Neural cell (in vitro differentiated cells): ENCODE results near the gene CYP27A1. TPM values are rescaled to one million over a fixed set of nuclear protein-coding genes. Genes with fewer than 3 reads are reported as not detected.

ENCODE experiments used
- H2AFZ ChIP-seq: fragments of 200-600, 300-800 bp; sonication (generic), shearing (Covaris generic); 2 replicates; pipeline ENCODE4 v1.6.0; 2014; ENCODE audit warnings: low read depth, mild to moderate bottlenecking, antibody characterized with exemption, low read length, moderate library complexity
- H3F3A ChIP-seq: fragments of 200-600 bp; shearing (Covaris generic); 2 replicates; pipeline ENCODE4 v1.6.1; 2016; ENCODE audit warnings: mild to moderate bottlenecking, moderate library complexity, mixed read lengths, antibody characterized with exemption, low read length; ENCODE audit not compliant: insufficient read depth, poor library complexity, severe bottlenecking
- H3K27ac ChIP-seq: fragments of 200-600, 300-800 bp; sonication (generic), shearing (Covaris generic); 2 replicates; pipeline ENCODE4 v1.5.1; 2014; ENCODE audit warnings: mild to moderate bottlenecking, low read length, moderate library complexity
- H3K27me3 ChIP-seq: fragments of 300-800, 200-600 bp; sonication (generic), shearing (Covaris generic); 2 replicates; pipeline ENCODE4 v1.6.0; 2014; ENCODE audit warnings: mild to moderate bottlenecking, low read depth, low read length, moderate library complexity; ENCODE audit not compliant: insufficient read depth
- H3K36me3 ChIP-seq: fragments of 300-800, 200-600 bp; sonication (generic), shearing (Covaris generic); 2 replicates; pipeline ENCODE4 v1.5.1; 2014; ENCODE audit warnings: mild to moderate bottlenecking, antibody characterized with exemption, low read length, moderate library complexity; ENCODE audit not compliant: insufficient read depth
- H3K4me2 ChIP-seq: fragments of 300-800, 200-600 bp; sonication (generic), shearing (Covaris generic); 2 replicates; pipeline ENCODE4 v1.6.0; 2014; ENCODE audit warnings: mild to moderate bottlenecking, low read length
- H3K4me3 ChIP-seq: fragments of 300-800, 200-600 bp; sonication (generic), shearing (Covaris generic); 2 replicates; pipeline ENCODE4 v1.5.1; 2014; ENCODE audit warnings: mild to moderate bottlenecking, low read length, moderate library complexity
- H3K79me2 ChIP-seq: fragments of 200-600 bp; shearing (Covaris generic); replicated peaks from 2 replicates; pipeline ENCODE4 v1.6.0; 2014; ENCODE audit warnings: mild to moderate bottlenecking, low read length, moderate library complexity; ENCODE audit not compliant: insufficient read depth
- H3K9ac ChIP-seq: fragments of 300-800, 200-600 bp; sonication (generic), shearing (Covaris generic); 2 replicates; pipeline ENCODE4 v1.6.1; 2016; ENCODE audit warnings: mild to moderate bottlenecking, low read length, mixed read lengths
- H3K9me2 ChIP-seq: fragments of 200-600 bp; shearing (Covaris generic); 2 replicates; pipeline ENCODE4 v1.6.1; 2016; ENCODE audit warnings: mild to moderate bottlenecking, low read length, mixed read lengths; ENCODE audit not compliant: insufficient read depth
- H3K9me3 ChIP-seq: fragments of 200-600, 300-800 bp; sonication (generic), shearing (Covaris generic); 2 replicates; pipeline ENCODE4 v1.6.1; 2016; ENCODE audit warnings: mild to moderate bottlenecking, mixed run types, low read length, moderate library complexity, mixed read lengths
- H4K20me1 ChIP-seq: fragments of 200-600 bp; shearing (Covaris generic); 2 replicates; pipeline ENCODE4 v1.6.1; 2016; ENCODE audit warnings: mild to moderate bottlenecking, mixed run types; ENCODE audit not compliant: insufficient read depth
- EP300 ChIP-seq: fragments of 450-650 bp; conservative IDR thresholded peaks from 2 replicates; pipeline ENCODE4 v1.6.1; 2014; ENCODE audit warnings: antibody characterized with exemption, mild to moderate bottlenecking, moderate library complexity; ENCODE audit not compliant: poor library complexity, severe bottlenecking
- EZH2 ChIP-seq: fragments of 200-600, 300-800 bp; shearing (Covaris generic), sonication (generic); IDR thresholded peaks from 2 replicates; pipeline ENCODE4 v1.6.1; 2014; ENCODE audit warnings: antibody characterized with exemption, low read length, borderline replicate concordance, mild to moderate bottlenecking; ENCODE audit not compliant: insufficient read depth, poor library complexity, severe bottlenecking
- MXI1 ChIP-seq: fragments of 450-650 bp; conservative IDR thresholded peaks from 2 replicates; pipeline ENCODE4 v1.6.1; 2014; ENCODE audit warnings: antibody characterized with exemption, mild to moderate bottlenecking; ENCODE audit not compliant: poor library complexity, severe bottlenecking
- POLR2AphosphoS5 ChIP-seq: IDR thresholded peaks from 2 replicates; pipeline ENCODE4 v1.6.1; 2012
- RAD21 ChIP-seq: fragments of 450-650 bp; conservative IDR thresholded peaks from 2 replicates; pipeline ENCODE4 v1.6.1; 2014; ENCODE audit warnings: antibody characterized with exemption, mild to moderate bottlenecking, moderate library complexity
- SMC3 ChIP-seq: fragments of 450-650 bp; conservative IDR thresholded peaks from 2 replicates; pipeline ENCODE4 v1.6.1; 2014; ENCODE audit warnings: antibody characterized with exemption, mild to moderate bottlenecking, moderate library complexity; ENCODE audit not compliant: poor library complexity
- TAF1 ChIP-seq: IDR thresholded peaks from 2 replicates; pipeline ENCODE4 v1.6.1; 2012; ENCODE audit warnings: low read depth
- polyA plus RNA-seq: library from polyadenylated mRNA; depleted of rRNA; stranded (reverse); fragments of >200 nt; gene quantifications from 2 replicates; pipeline ENCODE4 v1.2.3, GENCODE V29; 2014
- TF ChIP-seq, protein P1 (sequence below): fragments of 450-650 bp; IDR thresholded peaks from 2 replicates; pipeline ENCODE4 v1.5.1; 2014; ENCODE audit warnings: antibody characterized with exemption, mild to moderate bottlenecking, moderate library complexity; ENCODE audit not compliant: poor library complexity, severe bottlenecking
- TF ChIP-seq, protein P2 (sequence below): IDR thresholded peaks from 2 replicates; pipeline ENCODE4 v1.6.1; 2012; ENCODE audit warnings: borderline replicate concordance

CYP27A1 gene
- polyA plus RNA-seq, 1 donor from 2014 or later, result not detected

DNA sequence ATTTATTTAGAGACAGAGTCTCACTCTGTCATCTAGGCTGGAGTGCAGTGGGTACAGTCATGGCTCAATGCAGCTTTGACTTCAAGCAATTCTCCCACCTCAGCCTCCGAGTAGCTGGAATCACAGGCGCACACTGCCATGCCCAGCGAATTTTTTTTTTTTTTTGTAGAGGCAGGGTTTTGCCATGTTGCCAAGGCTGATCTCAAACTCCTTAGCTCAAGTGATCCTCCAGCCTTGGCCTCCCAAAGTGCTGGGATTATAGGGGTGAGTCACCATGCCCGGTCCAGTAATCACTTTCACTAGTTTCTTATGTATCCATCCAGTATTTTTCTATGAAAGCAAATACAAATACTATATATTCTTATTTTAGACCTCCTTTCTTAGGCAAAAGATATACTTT lies 25.7 kb downstream of the CYP27A1 start:
- Histone ChIP-seq H3K9me3 (no peaks in the 10 kb centered on the region), H3F3A (no peaks in the 10 kb centered on the region), H4K20me1 (no peaks in the 10 kb centered on the region), H3K9me2 (no peaks in the 10 kb centered on the region), H3K27me3 (no peaks in the 10 kb centered on the region), H3K36me3 (no peaks in the 10 kb centered on the region), H3K4me3 (no peak overlapping the region), H3K27ac (no peak overlapping the region), H3K79me2 (no peaks in the 10 kb centered on the region), H3K9ac (no peak overlapping the region), H3K4me2 (no peak overlapping the region), H2AFZ (no peak overlapping the region)
- TF ChIP-seq MXI1 (no peak), RAD21 (no peak), EP300 (no peak), TAF1 (no peak), POLR2AphosphoS5 (no peak), SMC3 (no peak), EZH2 (no peak)
- TF ChIP-seq, protein P1, sequence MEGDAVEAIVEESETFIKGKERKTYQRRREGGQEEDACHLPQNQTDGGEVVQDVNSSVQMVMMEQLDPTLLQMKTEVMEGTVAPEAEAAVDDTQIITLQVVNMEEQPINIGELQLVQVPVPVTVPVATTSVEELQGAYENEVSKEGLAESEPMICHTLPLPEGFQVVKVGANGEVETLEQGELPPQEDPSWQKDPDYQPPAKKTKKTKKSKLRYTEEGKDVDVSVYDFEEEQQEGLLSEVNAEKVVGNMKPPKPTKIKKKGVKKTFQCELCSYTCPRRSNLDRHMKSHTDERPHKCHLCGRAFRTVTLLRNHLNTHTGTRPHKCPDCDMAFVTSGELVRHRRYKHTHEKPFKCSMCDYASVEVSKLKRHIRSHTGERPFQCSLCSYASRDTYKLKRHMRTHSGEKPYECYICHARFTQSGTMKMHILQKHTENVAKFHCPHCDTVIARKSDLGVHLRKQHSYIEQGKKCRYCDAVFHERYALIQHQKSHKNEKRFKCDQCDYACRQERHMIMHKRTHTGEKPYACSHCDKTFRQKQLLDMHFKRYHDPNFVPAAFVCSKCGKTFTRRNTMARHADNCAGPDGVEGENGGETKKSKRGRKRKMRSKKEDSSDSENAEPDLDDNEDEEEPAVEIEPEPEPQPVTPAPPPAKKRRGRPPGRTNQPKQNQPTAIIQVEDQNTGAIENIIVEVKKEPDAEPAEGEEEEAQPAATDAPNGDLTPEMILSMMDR, result no peak
- TF ChIP-seq, protein P2, sequence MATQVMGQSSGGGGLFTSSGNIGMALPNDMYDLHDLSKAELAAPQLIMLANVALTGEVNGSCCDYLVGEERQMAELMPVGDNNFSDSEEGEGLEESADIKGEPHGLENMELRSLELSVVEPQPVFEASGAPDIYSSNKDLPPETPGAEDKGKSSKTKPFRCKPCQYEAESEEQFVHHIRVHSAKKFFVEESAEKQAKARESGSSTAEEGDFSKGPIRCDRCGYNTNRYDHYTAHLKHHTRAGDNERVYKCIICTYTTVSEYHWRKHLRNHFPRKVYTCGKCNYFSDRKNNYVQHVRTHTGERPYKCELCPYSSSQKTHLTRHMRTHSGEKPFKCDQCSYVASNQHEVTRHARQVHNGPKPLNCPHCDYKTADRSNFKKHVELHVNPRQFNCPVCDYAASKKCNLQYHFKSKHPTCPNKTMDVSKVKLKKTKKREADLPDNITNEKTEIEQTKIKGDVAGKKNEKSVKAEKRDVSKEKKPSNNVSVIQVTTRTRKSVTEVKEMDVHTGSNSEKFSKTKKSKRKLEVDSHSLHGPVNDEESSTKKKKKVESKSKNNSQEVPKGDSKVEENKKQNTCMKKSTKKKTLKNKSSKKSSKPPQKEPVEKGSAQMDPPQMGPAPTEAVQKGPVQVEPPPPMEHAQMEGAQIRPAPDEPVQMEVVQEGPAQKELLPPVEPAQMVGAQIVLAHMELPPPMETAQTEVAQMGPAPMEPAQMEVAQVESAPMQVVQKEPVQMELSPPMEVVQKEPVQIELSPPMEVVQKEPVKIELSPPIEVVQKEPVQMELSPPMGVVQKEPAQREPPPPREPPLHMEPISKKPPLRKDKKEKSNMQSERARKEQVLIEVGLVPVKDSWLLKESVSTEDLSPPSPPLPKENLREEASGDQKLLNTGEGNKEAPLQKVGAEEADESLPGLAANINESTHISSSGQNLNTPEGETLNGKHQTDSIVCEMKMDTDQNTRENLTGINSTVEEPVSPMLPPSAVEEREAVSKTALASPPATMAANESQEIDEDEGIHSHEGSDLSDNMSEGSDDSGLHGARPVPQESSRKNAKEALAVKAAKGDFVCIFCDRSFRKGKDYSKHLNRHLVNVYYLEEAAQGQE, result no peak

DNA sequence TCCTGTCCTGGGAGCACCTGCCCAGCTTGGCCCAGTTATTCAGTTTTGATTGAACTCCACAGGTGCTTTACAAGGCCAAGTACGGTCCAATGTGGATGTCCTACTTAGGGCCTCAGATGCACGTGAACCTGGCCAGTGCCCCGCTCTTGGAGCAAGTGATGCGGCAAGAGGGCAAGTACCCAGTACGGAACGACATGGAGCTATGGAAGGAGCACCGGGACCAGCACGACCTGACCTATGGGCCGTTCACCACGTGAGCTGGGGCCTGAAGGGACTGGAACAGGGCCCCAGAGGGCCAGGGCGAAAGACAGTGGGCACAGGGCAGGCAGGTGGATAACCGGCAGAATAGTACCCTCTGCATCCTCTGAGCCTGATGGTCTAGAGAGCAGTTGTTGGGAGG lies 27.6 kb downstream of the CYP27A1 start:
- Histone ChIP-seq H3K27ac (no peak overlapping the region), H3K9me3 (no peaks in the 10 kb centered on the region), H3F3A (no peaks in the 10 kb centered on the region), H3K27me3 (no peaks in the 10 kb centered on the region), H3K9ac (no peak overlapping the region), H3K79me2 (no peaks in the 10 kb centered on the region), H2AFZ (no peak overlapping the region), H3K4me3 (no peak overlapping the region), H3K36me3 (no peaks in the 10 kb centered on the region), H3K9me2 (no peaks in the 10 kb centered on the region), H4K20me1 (no peaks in the 10 kb centered on the region), H3K4me2 (no peak overlapping the region)
- no peak for TF ChIP-seq EP300
- TF ChIP-seq, protein P2, result no peak
- TF ChIP-seq TAF1, result no peak
- no peak for TF ChIP-seq POLR2AphosphoS5
- no peak for TF ChIP-seq EZH2
- TF ChIP-seq MXI1, result no peak
- TF ChIP-seq SMC3, result no peak
- TF ChIP-seq RAD21, result no peak
- TF ChIP-seq, protein P1, result no peak
